Lung (tissue), 12 donors: ENCODE measurements around the gene CHSY3. TPM values are rescaled to one million over a fixed set of nuclear protein-coding genes. Genes with fewer than 3 reads are reported as not detected.

ENCODE experiments used
- ATAC-seq: fragments of 200-7000 bp; cut with Tn5 transposase; one replicate; pipeline ENCODE4 v1.9.1; 2020; ENCODE audit warnings: moderate number of reproducible peaks; ENCODE audit not compliant: insufficient read depth, low FRiP score
- DNase-seq, 3 donors: peaks; one replicate each; pipeline ENCODE4 v3.0.0-alpha.2; 2013 to 2017
- H3K27ac ChIP-seq, 2 donors: one replicate each; pipeline ENCODE4 v1.5.1; 2013; ENCODE audit warnings: mild to moderate bottlenecking in 2 of 2, moderate library complexity in 2 of 2, control low read depth in 1 of 2, inconsistent platforms in 1 of 2, low read depth in 1 of 2, low read length in 1 of 2
- H3K27me3 ChIP-seq, 3 donors: one replicate each; pipeline ENCODE4 v1.5.1; 2013; ENCODE audit warnings: low read length in 2 of 3; ENCODE audit not compliant: control insufficient read depth in 3 of 3, insufficient read depth in 3 of 3
- H3K36me3 ChIP-seq, 4 donors: one replicate each; pipeline ENCODE4 v1.5.1; 2013; ENCODE audit warnings: low read length in 4 of 4, mild to moderate bottlenecking in 1 of 4, moderate library complexity in 1 of 4; ENCODE audit not compliant: control insufficient read depth in 4 of 4, insufficient read depth in 4 of 4
- H3K4me1 ChIP-seq, 5 donors: one replicate each; pipeline ENCODE4 v1.5.1; 2013; ENCODE audit warnings: low read length in 5 of 5, mild to moderate bottlenecking in 2 of 5, moderate library complexity in 1 of 5; ENCODE audit not compliant: control insufficient read depth in 5 of 5, insufficient read depth in 5 of 5
- H3K4me3 ChIP-seq: one replicate; pipeline ENCODE4 v1.5.1; 2013; ENCODE audit warnings: mild to moderate bottlenecking, control low read depth, moderate library complexity
- H3K9ac ChIP-seq, 2 donors: one replicate each; pipeline ENCODE4 v1.5.1; 2013; ENCODE audit warnings: low read length in 2 of 2, control low read depth in 1 of 2; ENCODE audit not compliant: insufficient read depth in 1 of 2
- H3K9me3 ChIP-seq, 4 donors: one replicate each; pipeline ENCODE4 v1.5.1; 2013; ENCODE audit warnings: low read length in 3 of 4, mild to moderate bottlenecking in 1 of 4, moderate library complexity in 1 of 4; ENCODE audit not compliant: control insufficient read depth in 4 of 4, insufficient read depth in 3 of 4
- CTCF ChIP-seq: IDR thresholded peaks from 2 replicates; pipeline ENCODE4 v1.5.1; 2012; ENCODE audit warnings: mild to moderate bottlenecking; ENCODE audit errors: control extremely low read depth, extremely low read depth
- WGBS, 2 donors: extraction: QIAGEN DNeasy Blood & Tissue Kit; methylation state at CpG; one replicate each; pipeline ENCODE4 v1.1.7; 2013; 5-methylcytosine and 5-hydroxymethylcytosine counted together
- polyA plus RNA-seq, 2 donors: library from polyadenylated mRNA; stranded (reverse); fragments of 200-250 nt; gene quantifications; one replicate each; pipeline ENCODE4 v1.2.1, GENCODE V29; 2013
- total RNA-seq, 2 donors: library from RNA; depleted of rRNA in 1 of 2; stranded (reverse); fragments of >200 nt in 1 of 2; gene quantifications; one replicate each; pipeline ENCODE4 v1.2.1, GENCODE V29; 2014 to 2021
- donor health status: control.
- donor health status: control.
- donor health status: Bipolar disorder and iron deficiency.
- donor health status: healthy.
- donor health status: DM: yes; HTN: yes; CAD: no.

Gene CHSY3
- total and polyA plus RNA-seq, 4 donors, result 0.41 to 6.7 (median 3.0) TPM

GRCh38 chr5:130116972-130117371, 212.7 kb downstream of the CHSY3 start:
- peaks cover 0 to 2% (median 0%) of the 10 kb centered on the region in 4 donors for H3K9me3 ChIP-seq
- TF ChIP-seq CTCF, result no peak
- no peak for DNase-seq
- H3K27me3 ChIP-seq, result no peaks in the 10 kb centered on the region
- no peak for ATAC-seq
- H3K36me3 ChIP-seq, result no peaks in the 10 kb centered on the region
- H3K27ac ChIP-seq, result no peak overlapping the region
- H3K9ac ChIP-seq, result no peak overlapping the region
- 94 to 100% methylated on average over 1 of the region's 1 CpG for WGBS, 2 donors
- H3K4me1 ChIP-seq, result no peaks in the 10 kb centered on the region
- H3K4me3 ChIP-seq, result no peak overlapping the region

- Histone ChIP-seq H3K9ac (no peak overlapping the region), H3K27ac (no peak overlapping the region), H3K27me3 (no peaks in the 10 kb centered on the region), H3K36me3 (no peaks in the 10 kb centered on the region), H3K4me3 (no peak overlapping the region), H3K4me1 (no peaks in the 10 kb centered on the region), H3K9me3 (peaks cover 0 to 1% (median 0%) of the 10 kb centered on the region in 4 donors)
- ATAC-seq, result no peak
- TF ChIP-seq CTCF, result no peak
- no peak for DNase-seq
- WGBS, 2 donors, result 93 to 99% methylated on average over 1 of the region's 1 CpG
Measured at GRCh38 chr5:130126746-130127145, 222.5 kb downstream of the CHSY3 start.

- Histone ChIP-seq H3K27ac (no peak overlapping the region), H3K27me3 (no peaks in the 10 kb centered on the region), H3K9ac (no peak overlapping the region), H3K4me1 (peaks cover 0 to 8% (median 3%) of the 10 kb centered on the region in 5 donors), H3K36me3 (no peaks in the 10 kb centered on the region), H3K9me3 (no peaks in the 10 kb centered on the region), H3K4me3 (no peak overlapping the region)
- TF ChIP-seq CTCF, result no peak
- DNase-seq (no peak), ATAC-seq (no peak)
- WGBS, 2 donors, result 79 to 82% methylated on average over 2 of the region's 2 CpGs
Measured at GRCh38 chr5:130135506-130135905, 231.2 kb downstream of the CHSY3 start.

- H3K27me3 ChIP-seq, result no peaks in the 10 kb centered on the region
- peak in 1 of 3 donors; percentile 17 for DNase-seq
- TF ChIP-seq CTCF, result no peak
- peaks cover 0 to 8% (median 3%) of the 10 kb centered on the region in 5 donors for H3K4me1 ChIP-seq
- H3K36me3 ChIP-seq, result no peaks in the 10 kb centered on the region
- no peaks in the 10 kb centered on the region for H3K9me3 ChIP-seq
- H3K9ac ChIP-seq, result no peak overlapping the region
- H3K4me3 ChIP-seq, result no peak overlapping the region
- H3K27ac ChIP-seq, result no peak overlapping the region
- ATAC-seq, result no peak
Measured at GRCh38 chr5:130136300-130136699, 232.0 kb downstream of the CHSY3 start.
